ENCODE results near the gene CEBPG.
A peak's percentile ranks its signal among the peaks of the same experiment; 100 is the strongest.

Gene CEBPG

GRCh38 chr19:33387351-33388230, 14.1 kb downstream of the CEBPG start:
- Histone ChIP-seq H3K9me3 (no peaks in the 10 kb centered on the region), H4K20me1 (peaks cover 100% of the 10 kb centered on the region), H3K27ac (peak overlapping the region; percentile 66), H3K27me3 (no peaks in the 10 kb centered on the region), H3K9ac (no peak overlapping the region; the same call in 1 of the 2 replicates), H3K4me3 (no peak overlapping the region), H3K36me3 (peaks cover 62% of the 10 kb centered on the region), H3K4me1 (peaks cover 50% of the 10 kb centered on the region), H3K4me2 (peak overlapping the region; percentile 83)
- no peak for TF ChIP-seq Cebpa-rat (IDR thresholded peaks at IDR 0.05)

GRCh38 chr19:33388231-33388724, 14.8 kb downstream of the CEBPG start:
- Histone ChIP-seq H3K9me3 (no peaks in the 10 kb centered on the region), H3K27me3 (no peaks in the 10 kb centered on the region), H3K9ac (peak overlapping the region; percentile 55), H3K36me3 (peaks cover 59% of the 10 kb centered on the region), H3K4me2 (peak overlapping the region; percentile 83), H3K4me3 (peak overlapping the region; percentile 17; the same call in 1 of the 2 replicates), H3K27ac (peak overlapping the region; percentile 66), H4K20me1 (peaks cover 96% of the 10 kb centered on the region), H3K4me1 (peaks cover 50% of the 10 kb centered on the region)
- TF ChIP-seq Cebpa-rat (IDR thresholded peaks at IDR 0.05) = no peak

- Histone ChIP-seq H3K4me1 (peaks cover 50% of the 10 kb centered on the region), H3K27me3 (no peaks in the 10 kb centered on the region), H4K20me1 (peaks cover 90% of the 10 kb centered on the region), H3K9me3 (no peaks in the 10 kb centered on the region), H3K4me2 (peak overlapping the region; percentile 83), H3K9ac (peak overlapping the region; percentile 55), H3K4me3 (peak overlapping the region; percentile 17; the same call in 1 of the 2 replicates), H3K27ac (peak overlapping the region; percentile 66), H3K36me3 (peaks cover 53% of the 10 kb centered on the region)
- TF ChIP-seq Cebpa-rat (IDR thresholded peaks at IDR 0.05) = no peak
These were observed 15.4 kb downstream of the CEBPG start for GRCh38 chr19:33388725-33389420.

- Histone ChIP-seq H3K4me1 (peaks cover 54% of the 10 kb centered on the region), H3K4me2 (peak overlapping the region; percentile 83), H3K27ac (peak overlapping the region; percentile 66), H3K9ac (peak overlapping the region; percentile 55; the same call in 1 of the 2 replicates), H3K4me3 (no peak overlapping the region), H3K27me3 (no peaks in the 10 kb centered on the region), H3K9me3 (no peaks in the 10 kb centered on the region), H4K20me1 (peaks cover 83% of the 10 kb centered on the region), H3K36me3 (peaks cover 46% of the 10 kb centered on the region)
- TF ChIP-seq Cebpa-rat (IDR thresholded peaks at IDR 0.05) = no peak
These were observed 16.1 kb downstream of the CEBPG start for GRCh38 chr19:33389421-33390100.

GRCh38 chr19:33390101-33390907, 16.8 kb downstream of the CEBPG start:
- Histone ChIP-seq H3K9me3 (no peaks in the 10 kb centered on the region), H3K27me3 (no peaks in the 10 kb centered on the region), H3K36me3 (peaks cover 45% of the 10 kb centered on the region), H3K4me2 (peak overlapping the region; percentile 83), H3K4me3 (no peak overlapping the region), H3K4me1 (peaks cover 61% of the 10 kb centered on the region), H3K9ac (no peak overlapping the region), H3K27ac (no peak overlapping the region; the same call in 1 of the 2 replicates), H4K20me1 (peaks cover 76% of the 10 kb centered on the region)
- TF ChIP-seq Cebpa-rat (IDR thresholded peaks at IDR 0.05) = peak; percentile 36; the same call in 1 of the 2 replicates

GRCh38 chr19:33390908-33391630, 17.6 kb downstream of the CEBPG start:
- Histone ChIP-seq H3K4me3 (no peak overlapping the region), H4K20me1 (peaks cover 68% of the 10 kb centered on the region), H3K4me1 (peaks cover 65% of the 10 kb centered on the region), H3K9ac (no peak overlapping the region), H3K4me2 (no peak overlapping the region), H3K9me3 (no peaks in the 10 kb centered on the region), H3K27me3 (no peaks in the 10 kb centered on the region), H3K36me3 (peaks cover 38% of the 10 kb centered on the region), H3K27ac (no peak overlapping the region)
- no peak for TF ChIP-seq Cebpa-rat (IDR thresholded peaks at IDR 0.05)

GRCh38 chr19:33391631-33392249, 18.2 kb downstream of the CEBPG start:
- Histone ChIP-seq H3K36me3 (peaks cover 31% of the 10 kb centered on the region), H3K27me3 (no peaks in the 10 kb centered on the region), H3K9ac (no peak overlapping the region), H3K4me1 (peaks cover 65% of the 10 kb centered on the region), H3K27ac (peak overlapping the region; percentile 30; the same call in 1 of the 2 replicates), H3K4me3 (no peak overlapping the region), H3K9me3 (no peaks in the 10 kb centered on the region), H4K20me1 (peaks cover 61% of the 10 kb centered on the region), H3K4me2 (no peak overlapping the region)
- TF ChIP-seq Cebpa-rat (IDR thresholded peaks at IDR 0.05) = no peak

Measured in BLaER1 (cell line).